Glutamatergic neuron (in vitro differentiated cells): ENCODE results near the gene ZNF408. TPM values are rescaled to one million over a fixed set of nuclear protein-coding genes. Genes with fewer than 3 reads are reported as not detected.

ENCODE experiments used
- DNase-seq: peaks from one replicate; pipeline ENCODE4 v3.0.0; 2022
- H3K27ac Mint-ChIP-seq: one replicate; pipeline ENCODE4 v1.8.0; 2020; ENCODE audit warnings: mild to moderate bottlenecking, mixed read lengths, inconsistent platforms; ENCODE audit not compliant: unreplicated experiment
- H3K27me3 Mint-ChIP-seq: one replicate; pipeline ENCODE4 v1.8.0; 2020; ENCODE audit warnings: mild to moderate bottlenecking, moderate library complexity, mixed read lengths, inconsistent platforms; ENCODE audit not compliant: unreplicated experiment
- H3K36me3 Mint-ChIP-seq: one replicate; pipeline ENCODE4 v1.8.0; 2020; ENCODE audit warnings: mild to moderate bottlenecking, mixed read lengths, inconsistent platforms; ENCODE audit not compliant: unreplicated experiment
- H3K4me1 Mint-ChIP-seq: one replicate; pipeline ENCODE4 v1.8.0; 2020; ENCODE audit warnings: mild to moderate bottlenecking, low read depth, mixed read lengths, inconsistent platforms; ENCODE audit not compliant: unreplicated experiment
- H3K4me3 Mint-ChIP-seq: one replicate; pipeline ENCODE4 v1.8.0; 2020; ENCODE audit warnings: mild to moderate bottlenecking, mixed read lengths, inconsistent platforms; ENCODE audit not compliant: unreplicated experiment
- H3K9me3 Mint-ChIP-seq: one replicate; pipeline ENCODE4 v1.8.0; 2020; ENCODE audit warnings: mild to moderate bottlenecking, moderate library complexity, mixed read lengths, inconsistent platforms; ENCODE audit not compliant: unreplicated experiment
- total RNA-seq: library from RNA; stranded (reverse); fragmentation: NEBNext Ultra II Directional; extraction: Animal tissue kit (Norgen Biotek cat#: 25700); gene quantifications from one replicate; pipeline ENCODE4 v1.2.1, GENCODE V29; 2021; ENCODE audit not compliant: unreplicated experiment
- TF ChIP-seq, protein P1 (sequence below): fragments of 200-600 bp; sonication (generic); IDR thresholded peaks from one replicate; pipeline ENCODE4 v1.5.0; 2021; ENCODE audit not compliant: partially characterized antibody, unreplicated experiment

The ZNF408 gene
- total RNA-seq, 1 donor from 2014 or later: 10.6 TPM

DNA sequence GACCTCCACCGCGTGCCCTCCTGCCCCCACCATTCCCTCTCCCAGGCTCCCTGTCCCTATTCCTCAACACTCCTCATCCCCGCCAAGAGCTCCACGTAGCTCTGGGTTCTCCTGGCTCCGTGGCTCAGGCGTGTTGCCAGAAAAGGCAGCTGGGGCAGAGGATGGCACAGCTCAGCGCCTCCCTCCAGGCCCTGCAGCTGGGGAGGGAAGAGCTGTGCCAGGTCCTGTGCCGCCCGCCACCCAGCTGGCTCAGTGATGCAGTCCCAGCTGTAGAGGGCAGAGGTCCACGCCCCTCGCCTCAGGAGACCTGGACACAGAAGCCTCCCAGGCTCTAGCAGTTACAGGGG lies 4.6 kb upstream of the ZNF408 start:
- TF ChIP-seq, protein P1, sequence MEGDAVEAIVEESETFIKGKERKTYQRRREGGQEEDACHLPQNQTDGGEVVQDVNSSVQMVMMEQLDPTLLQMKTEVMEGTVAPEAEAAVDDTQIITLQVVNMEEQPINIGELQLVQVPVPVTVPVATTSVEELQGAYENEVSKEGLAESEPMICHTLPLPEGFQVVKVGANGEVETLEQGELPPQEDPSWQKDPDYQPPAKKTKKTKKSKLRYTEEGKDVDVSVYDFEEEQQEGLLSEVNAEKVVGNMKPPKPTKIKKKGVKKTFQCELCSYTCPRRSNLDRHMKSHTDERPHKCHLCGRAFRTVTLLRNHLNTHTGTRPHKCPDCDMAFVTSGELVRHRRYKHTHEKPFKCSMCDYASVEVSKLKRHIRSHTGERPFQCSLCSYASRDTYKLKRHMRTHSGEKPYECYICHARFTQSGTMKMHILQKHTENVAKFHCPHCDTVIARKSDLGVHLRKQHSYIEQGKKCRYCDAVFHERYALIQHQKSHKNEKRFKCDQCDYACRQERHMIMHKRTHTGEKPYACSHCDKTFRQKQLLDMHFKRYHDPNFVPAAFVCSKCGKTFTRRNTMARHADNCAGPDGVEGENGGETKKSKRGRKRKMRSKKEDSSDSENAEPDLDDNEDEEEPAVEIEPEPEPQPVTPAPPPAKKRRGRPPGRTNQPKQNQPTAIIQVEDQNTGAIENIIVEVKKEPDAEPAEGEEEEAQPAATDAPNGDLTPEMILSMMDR: no peak
- Mint-ChIP-seq H3K4me1 (peaks cover 11% of the 10 kb centered on the region), H3K36me3 (no peaks in the 10 kb centered on the region), H3K27ac (no peak overlapping the region), H3K4me3 (no peak overlapping the region), H3K27me3 (peaks cover 12% of the 10 kb centered on the region), H3K9me3 (peaks cover 1% of the 10 kb centered on the region)
- DNase-seq: no peak

DNA sequence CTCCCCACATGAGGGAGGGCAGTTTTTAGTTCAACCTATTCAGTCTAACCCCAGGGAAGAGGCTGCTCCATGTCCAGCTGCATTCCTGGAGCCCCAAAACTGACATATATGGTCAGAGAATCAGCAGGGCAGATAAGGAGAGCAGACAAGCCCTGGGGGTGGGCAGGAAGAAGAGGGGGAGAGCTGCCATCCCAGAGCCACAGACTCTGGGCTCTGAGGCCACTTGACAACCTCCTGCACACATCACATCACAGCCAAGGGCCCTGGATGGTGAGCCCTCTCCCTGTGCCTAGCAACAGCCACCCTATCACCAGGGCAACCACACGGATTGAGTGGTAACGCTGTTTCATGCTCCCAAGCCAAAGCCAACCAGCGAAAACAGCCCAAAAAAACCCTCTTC lies 3.5 kb upstream of the ZNF408 start:
- Mint-ChIP-seq H3K4me3 (no peak overlapping the region), H3K36me3 (no peaks in the 10 kb centered on the region), H3K27me3 (peaks cover 12% of the 10 kb centered on the region), H3K9me3 (peaks cover 1% of the 10 kb centered on the region), H3K4me1 (peaks cover 13% of the 10 kb centered on the region), H3K27ac (peak overlapping the region; percentile 21)
- TF ChIP-seq, protein P1: no peak
- DNase-seq: no peak

DNA sequence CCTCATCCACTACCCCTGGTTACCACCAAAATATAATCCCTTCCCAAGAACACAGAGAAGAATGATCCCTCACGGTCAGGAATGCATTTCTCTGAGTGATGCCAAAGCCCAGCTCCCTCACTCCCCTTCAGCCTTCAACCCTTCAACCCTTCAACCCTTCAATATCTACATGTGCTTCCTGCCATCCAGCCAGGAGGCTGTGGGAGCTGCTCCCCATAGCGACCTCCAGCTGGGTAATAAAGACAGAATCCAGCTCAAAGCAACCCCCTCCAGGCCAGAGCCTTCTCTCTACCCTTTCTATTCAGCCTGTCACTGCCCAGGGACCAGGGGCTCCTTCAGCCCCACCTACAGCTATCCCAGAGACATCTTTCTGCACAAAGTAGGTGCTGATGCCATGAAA lies 3.1 kb upstream of the ZNF408 start:
- TF ChIP-seq, protein P1: no peak
- no peak for DNase-seq
- H3K4me3 Mint-ChIP-seq: peak overlapping the region; percentile 25
- peaks cover 12% of the 10 kb centered on the region for H3K27me3 Mint-ChIP-seq
- no peaks in the 10 kb centered on the region for H3K36me3 Mint-ChIP-seq
- H3K4me1 Mint-ChIP-seq: peaks cover 13% of the 10 kb centered on the region
- H3K9me3 Mint-ChIP-seq: peaks cover 1% of the 10 kb centered on the region
- H3K27ac Mint-ChIP-seq: peak overlapping the region; percentile 21

DNA sequence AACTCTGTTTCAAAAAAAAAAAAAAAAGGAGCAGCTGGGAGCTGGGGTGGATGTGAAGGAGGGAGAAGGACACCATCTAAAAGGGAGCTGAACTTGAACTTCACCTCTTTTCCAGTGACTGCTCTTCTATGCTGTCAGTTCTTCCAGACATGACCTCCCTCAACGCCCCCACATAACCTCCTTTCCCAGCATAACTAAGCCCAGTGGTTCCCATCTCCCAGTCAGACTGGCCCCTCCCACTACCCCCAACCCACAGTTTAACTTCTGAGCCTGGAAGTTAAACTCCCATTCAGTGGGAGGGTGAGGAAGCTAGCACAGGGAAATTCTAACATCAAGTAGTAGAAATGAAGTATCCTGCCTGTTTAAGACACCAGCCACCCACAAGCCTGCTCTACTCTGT lies 2.2 kb upstream of the ZNF408 start:
- no peak overlapping the region for H3K27ac Mint-ChIP-seq
- H3K27me3 Mint-ChIP-seq: peaks cover 12% of the 10 kb centered on the region
- no peak overlapping the region for H3K4me3 Mint-ChIP-seq
- no peaks in the 10 kb centered on the region for H3K36me3 Mint-ChIP-seq
- TF ChIP-seq, protein P1: no peak
- peaks cover 1% of the 10 kb centered on the region for H3K9me3 Mint-ChIP-seq
- no peak for DNase-seq
- H3K4me1 Mint-ChIP-seq: peaks cover 13% of the 10 kb centered on the region

DNA sequence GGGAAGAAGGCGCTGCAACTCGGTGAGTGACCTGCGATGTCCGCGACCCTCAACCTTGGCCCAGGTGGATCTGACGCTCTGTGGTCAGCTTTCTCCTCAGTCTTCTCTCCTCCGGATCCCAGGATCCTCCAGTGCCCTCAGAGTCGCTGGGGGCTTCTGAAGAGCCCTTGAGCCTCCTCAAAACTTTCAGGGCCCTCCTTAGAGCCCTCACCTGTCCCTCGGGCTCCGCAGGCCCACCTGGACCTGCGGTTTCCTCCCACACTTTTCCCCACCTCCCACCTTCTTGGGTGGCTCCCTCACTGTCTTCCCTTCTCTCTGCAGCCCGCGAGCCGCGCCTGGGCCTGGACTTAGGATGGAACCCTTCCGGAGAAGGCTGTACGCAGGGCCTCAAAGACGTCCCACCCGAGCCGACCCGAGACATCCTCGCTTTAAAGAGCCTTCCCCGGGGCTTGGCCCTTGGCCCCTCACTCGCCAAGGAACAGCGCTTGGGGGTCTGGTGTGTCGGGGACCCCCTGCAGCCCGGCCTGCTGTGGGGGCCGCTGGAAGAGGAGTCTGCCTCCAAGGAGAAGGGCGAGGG lies 335 bp downstream of the ZNF408 start:
- no peak for DNase-seq

More for the DNA sequence above, 335 bp downstream of the ZNF408 start:
- Mint-ChIP-seq H3K9me3 (peaks cover 3% of the 10 kb centered on the region), H3K36me3 (no peaks in the 10 kb centered on the region), H3K4me3 (peak overlapping the region; percentile 97), H3K4me1 (peaks cover 6% of the 10 kb centered on the region), H3K27ac (peak overlapping the region; percentile 100), H3K27me3 (peaks cover 10% of the 10 kb centered on the region)
- TF ChIP-seq, protein P1: no peak
